ES-I3 (cell line): Measurements from ENCODE around the gene CCNY.

Source experiments
- H3K36me3 ChIP-seq: 2 replicates; pipeline ENCODE4 v1.6.1; 2013; ENCODE audit warnings: mild to moderate bottlenecking, low read length, control low read depth, moderate library complexity; ENCODE audit not compliant: insufficient read depth
- H3K4me1 ChIP-seq: 2 replicates; pipeline ENCODE4 v1.6.1; 2013; ENCODE audit warnings: mild to moderate bottlenecking, control low read depth, low read length; ENCODE audit not compliant: insufficient read depth
- H3K9ac ChIP-seq: 2 replicates; pipeline ENCODE4 v1.6.1; 2013; ENCODE audit warnings: low read depth, mild to moderate bottlenecking, low read length, moderate library complexity
- H3K9me3 ChIP-seq: 2 replicates; pipeline ENCODE4 v1.6.1; 2013; ENCODE audit warnings: mild to moderate bottlenecking, low read length, moderate library complexity; ENCODE audit not compliant: control insufficient read depth, insufficient read depth

The CCNY gene

DNA sequence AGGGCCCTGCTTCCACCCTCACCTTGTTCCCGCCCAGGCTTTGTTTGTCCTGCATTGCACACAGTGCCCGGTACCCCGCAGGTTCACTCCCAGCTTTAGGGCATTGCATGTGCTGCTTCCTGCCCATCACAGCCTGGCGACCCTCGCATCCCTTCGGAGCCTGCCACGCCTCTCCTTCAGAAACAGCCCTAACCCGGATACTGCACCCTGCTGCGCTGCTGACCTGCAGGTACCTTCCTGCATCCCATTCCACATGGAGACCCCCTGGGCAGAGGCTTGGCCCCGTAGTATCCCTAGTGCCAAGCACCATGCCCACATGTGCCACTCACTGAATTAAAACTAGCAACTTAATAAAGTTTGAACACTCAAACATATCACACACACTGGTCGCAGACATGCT lies 249.0 kb downstream of the CCNY start:
- H3K4me1 ChIP-seq = no peaks in the 10 kb centered on the region
- H3K9me3 ChIP-seq = no peaks in the 10 kb centered on the region
- H3K9ac ChIP-seq = no peak overlapping the region
- H3K36me3 ChIP-seq = no peaks in the 10 kb centered on the region

DNA sequence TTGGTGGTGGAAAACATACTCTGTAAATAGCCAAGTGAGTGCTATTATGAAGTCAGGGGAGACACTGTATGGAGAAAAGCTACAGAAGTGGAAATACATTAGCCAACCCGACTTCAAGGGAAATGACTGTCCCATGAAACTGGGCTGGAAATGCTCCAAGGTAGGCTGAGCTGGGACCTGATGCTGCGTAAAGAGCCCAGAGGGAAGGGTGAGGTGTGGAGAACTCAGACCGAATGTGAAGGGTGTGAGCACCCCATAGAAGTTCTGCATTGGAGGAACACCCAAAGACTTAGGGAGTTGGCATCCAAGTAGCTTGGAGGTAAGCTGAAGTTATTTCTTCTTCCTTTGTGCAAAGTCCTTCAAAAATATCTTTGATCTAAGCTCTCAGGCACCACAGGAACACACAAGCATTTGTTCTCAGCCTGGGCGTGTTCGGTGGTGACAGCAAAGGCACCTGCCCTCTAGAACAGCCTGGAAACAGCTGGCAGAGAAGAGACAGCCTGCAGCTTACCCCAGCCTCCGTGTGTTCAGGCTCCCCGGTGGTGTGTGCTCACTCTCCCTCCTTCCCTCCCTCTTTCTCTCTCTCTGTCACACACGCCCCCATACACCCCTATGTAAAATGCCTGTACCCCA lies 249.7 kb downstream of the CCNY start:
- no peaks in the 10 kb centered on the region; the same call in 1 of the 2 replicates for H3K9me3 ChIP-seq
- H3K4me1 ChIP-seq = no peaks in the 10 kb centered on the region
- no peaks in the 10 kb centered on the region for H3K36me3 ChIP-seq
- H3K9ac ChIP-seq = no peak overlapping the region

DNA sequence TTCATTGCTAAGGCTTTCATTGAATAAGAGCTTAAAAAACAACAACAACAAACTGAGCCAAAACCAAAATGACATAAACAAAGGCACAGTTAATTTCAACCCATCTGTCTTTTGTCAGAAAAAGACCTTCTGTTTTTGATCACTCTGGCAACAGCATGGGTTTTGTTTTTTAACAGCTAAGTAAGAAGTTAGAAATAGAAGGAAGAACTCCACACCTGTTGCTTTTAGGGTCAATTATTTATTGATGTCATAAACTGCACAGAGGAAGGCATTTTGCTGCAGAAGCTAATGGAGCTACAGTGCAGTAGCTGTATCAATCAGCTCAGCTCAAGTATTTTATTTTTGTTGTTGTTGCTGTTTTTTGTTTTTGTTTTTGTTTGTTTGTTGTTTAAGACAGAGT lies 252.5 kb downstream of the CCNY start:
- H3K9me3 ChIP-seq = peaks cover 2% of the 10 kb centered on the region
- H3K9ac ChIP-seq = no peak overlapping the region
- no peaks in the 10 kb centered on the region for H3K36me3 ChIP-seq
- H3K4me1 ChIP-seq = 0 out of 2 replicates have a peak, but pooled peaks cover 3% of the 10 kb centered on the region

DNA sequence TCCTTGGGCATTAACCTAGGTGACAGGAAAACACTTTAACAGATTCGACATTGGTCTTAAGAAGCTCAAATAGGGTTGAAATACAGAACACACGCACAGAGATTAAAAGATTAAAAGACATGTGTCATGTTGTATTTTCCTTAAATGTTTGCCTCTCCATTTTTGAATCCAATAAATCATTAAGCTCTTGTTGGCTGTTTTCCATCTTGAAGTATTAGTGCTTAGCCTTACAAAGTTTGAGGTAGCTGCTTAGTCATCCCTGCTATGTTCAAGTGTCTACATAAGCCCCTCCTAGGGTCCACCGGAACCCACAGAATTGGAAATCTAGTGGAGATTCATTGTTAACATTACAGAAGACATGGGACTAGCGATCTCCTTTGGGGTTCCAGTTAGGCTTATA lies 256.1 kb downstream of the CCNY start:
- peaks cover 2% of the 10 kb centered on the region for H3K9me3 ChIP-seq
- no peaks in the 10 kb centered on the region for H3K36me3 ChIP-seq
- H3K4me1 ChIP-seq = peaks cover 14% of the 10 kb centered on the region
- no peak overlapping the region for H3K9ac ChIP-seq

DNA sequence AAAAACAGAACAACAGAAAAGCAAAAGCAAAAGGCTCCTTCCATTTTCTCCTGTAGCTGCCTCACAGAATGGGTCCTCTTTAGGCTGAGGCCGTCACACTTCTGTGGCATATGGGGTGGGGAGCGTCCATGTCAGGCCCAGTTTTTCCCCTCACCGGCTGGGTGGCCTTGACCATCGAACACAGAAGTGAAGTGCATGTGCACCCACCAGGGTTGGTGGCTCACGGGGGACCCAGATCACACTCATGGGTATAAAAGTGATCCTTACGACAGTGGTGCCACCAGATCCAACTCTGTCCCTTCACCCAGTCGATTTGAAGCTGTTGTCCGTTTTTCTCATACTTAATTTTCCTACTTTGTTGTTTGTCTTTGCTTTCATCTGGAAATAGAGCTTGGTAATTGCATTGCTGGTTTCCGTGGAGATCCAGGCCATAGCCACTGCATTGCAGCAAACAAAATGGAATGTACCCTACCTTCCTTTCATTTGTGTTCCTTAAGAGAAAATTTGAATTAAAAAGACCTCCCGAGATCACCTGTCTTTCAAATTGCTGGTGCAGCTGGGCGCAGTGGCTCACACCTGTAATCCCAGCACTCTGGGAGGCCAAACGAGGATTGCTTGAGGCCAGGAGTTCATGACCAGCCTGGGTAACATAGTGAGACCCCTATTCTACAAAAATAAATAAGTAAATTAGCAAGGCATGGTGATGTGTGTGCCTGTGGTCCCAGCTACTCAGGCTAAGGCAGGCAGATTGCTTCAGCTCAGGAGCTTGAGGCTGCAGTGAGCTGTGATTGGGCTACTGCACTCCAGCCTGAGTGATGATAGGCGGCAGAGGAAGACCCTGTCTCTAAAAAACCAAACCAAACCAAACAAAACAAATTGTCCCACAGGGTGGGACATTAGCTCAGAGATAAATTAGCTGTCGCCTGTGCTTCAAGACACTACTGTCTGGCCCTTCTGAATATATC lies 258.1 kb downstream of the CCNY start:
- Histone ChIP-seq H3K4me1 (peaks cover 14% of the 10 kb centered on the region), H3K9me3 (peaks cover 2% of the 10 kb centered on the region), H3K36me3 (no peaks in the 10 kb centered on the region), H3K9ac (no peak overlapping the region; the same call in none of the 2 replicates)

DNA sequence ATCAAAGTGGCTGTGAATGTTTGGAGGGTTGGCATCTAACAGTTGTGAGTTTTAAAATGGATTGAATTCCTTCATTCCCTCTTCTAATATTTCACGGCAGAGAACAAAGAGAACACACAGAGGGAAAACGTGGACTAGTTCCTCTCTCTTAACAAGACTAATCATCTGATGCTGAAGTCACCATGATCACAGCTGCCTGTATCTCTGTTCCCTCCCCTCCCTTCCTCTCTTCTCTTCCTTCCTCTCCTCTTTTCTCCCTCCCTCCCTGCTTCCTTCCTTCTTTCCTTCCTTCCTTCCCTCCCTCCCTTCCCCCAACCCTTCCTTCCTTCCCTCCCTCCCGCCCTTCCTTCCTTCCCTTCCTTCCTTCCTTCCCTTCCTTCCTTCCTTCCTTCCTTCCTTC lies 258.8 kb downstream of the CCNY start:
- Histone ChIP-seq H3K4me1 (peaks cover 14% of the 10 kb centered on the region), H3K9ac (no peak overlapping the region), H3K36me3 (no peaks in the 10 kb centered on the region), H3K9me3 (peaks cover 2% of the 10 kb centered on the region)

DNA sequence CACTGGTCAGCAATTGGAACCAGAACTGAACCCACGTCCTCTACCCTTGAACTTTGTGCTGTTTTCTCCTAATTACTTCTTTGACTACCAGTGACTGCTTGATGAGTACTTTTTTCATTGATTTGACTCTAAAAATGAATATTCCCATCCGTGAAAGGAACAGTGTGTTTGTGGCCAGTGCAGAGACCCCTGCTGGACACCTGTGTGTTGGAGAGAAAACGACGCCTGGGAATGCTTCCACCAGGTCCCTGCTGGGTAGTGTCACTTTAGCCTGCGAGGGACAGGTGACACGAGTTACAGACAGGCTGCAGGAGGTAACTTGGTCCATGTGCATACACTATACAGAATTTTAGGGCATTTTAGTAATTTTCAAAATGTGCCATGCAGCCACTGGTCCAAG lies 262.1 kb downstream of the CCNY start:
- Histone ChIP-seq H3K4me1 (peaks cover 14% of the 10 kb centered on the region), H3K9me3 (peaks cover under 1% of the 10 kb centered on the region; the same call in 1 of the 2 replicates), H3K9ac (no peak overlapping the region), H3K36me3 (no peaks in the 10 kb centered on the region)

DNA sequence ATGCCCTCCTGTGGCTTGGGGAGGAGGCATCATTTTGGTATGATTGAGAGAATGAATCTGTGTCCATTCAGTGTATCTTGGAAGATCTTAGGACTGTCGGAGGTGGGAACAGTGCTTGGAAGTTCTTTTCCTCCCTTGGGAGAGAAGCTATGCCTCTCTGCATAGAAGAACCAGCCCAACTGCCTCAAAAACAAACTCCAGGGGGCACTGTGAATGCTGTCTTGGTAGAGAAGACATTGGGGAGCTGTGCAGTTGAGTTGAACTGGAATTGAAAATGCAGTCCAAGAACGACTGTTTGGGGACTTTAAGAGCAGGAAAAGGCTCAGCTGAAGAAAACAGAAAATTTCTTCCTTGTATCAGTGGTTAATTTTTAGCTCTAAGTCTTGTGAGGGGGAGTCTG lies 263.9 kb downstream of the CCNY start:
- no peaks in the 10 kb centered on the region for H3K9me3 ChIP-seq
- H3K4me1 ChIP-seq = no peaks in the 10 kb centered on the region
- H3K36me3 ChIP-seq = no peaks in the 10 kb centered on the region
- no peak overlapping the region for H3K9ac ChIP-seq

DNA sequence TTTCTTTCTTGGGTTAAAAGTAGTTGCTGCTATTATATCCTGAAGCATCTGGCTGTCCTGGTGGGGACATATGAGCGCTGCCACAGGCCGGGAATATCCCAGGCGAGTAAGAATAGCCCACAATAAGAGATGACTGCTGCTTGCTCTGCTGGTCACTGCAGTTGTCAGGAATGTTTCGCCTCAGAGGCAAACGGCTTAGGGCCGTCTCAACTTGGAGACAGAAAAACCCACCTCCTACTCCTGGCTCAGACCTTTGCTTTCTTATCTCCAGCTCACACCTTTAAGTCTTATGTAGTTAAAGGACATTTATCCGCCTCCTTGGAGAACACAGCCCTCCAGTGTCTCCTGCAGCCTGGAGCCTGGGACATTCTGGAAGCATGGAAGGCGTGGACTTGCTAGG lies 268.9 kb downstream of the CCNY start, which contains the start of gene GJD4:
TSS of gene GJD4 (plus strand) at position 151 of the 400 bp plus-strand sequence. CDS start at position 378, 227 bp downstream.
- no peak within 1 kb of the TSS for H3K9ac ChIP-seq
- no peaks in the 10 kb centered on the region for H3K9me3 ChIP-seq
- no peaks in the 10 kb centered on the region for H3K36me3 ChIP-seq
- H3K4me1 ChIP-seq = no peaks in the 10 kb centered on the region

DNA sequence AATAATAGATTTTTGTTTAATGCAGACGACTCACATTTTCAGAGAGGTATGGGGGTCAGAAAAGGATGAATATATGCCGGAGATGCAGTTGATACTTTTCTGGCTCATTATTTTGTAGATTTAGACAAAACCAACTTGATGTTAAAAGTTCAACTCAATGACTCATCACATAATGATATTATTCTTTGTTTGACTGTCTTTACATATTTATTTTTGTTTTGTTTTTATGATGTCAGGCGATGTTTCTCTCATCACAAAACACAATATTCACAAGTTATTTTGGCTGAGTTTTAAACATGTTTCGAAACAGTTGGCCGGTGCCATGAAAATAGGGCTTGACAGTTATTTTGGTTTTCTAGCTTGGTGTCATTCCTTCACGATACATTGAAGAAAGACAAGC lies 270.1 kb downstream of the CCNY start:
- Histone ChIP-seq H3K9ac (no peak overlapping the region), H3K36me3 (no peaks in the 10 kb centered on the region), H3K4me1 (no peaks in the 10 kb centered on the region), H3K9me3 (no peaks in the 10 kb centered on the region)

DNA sequence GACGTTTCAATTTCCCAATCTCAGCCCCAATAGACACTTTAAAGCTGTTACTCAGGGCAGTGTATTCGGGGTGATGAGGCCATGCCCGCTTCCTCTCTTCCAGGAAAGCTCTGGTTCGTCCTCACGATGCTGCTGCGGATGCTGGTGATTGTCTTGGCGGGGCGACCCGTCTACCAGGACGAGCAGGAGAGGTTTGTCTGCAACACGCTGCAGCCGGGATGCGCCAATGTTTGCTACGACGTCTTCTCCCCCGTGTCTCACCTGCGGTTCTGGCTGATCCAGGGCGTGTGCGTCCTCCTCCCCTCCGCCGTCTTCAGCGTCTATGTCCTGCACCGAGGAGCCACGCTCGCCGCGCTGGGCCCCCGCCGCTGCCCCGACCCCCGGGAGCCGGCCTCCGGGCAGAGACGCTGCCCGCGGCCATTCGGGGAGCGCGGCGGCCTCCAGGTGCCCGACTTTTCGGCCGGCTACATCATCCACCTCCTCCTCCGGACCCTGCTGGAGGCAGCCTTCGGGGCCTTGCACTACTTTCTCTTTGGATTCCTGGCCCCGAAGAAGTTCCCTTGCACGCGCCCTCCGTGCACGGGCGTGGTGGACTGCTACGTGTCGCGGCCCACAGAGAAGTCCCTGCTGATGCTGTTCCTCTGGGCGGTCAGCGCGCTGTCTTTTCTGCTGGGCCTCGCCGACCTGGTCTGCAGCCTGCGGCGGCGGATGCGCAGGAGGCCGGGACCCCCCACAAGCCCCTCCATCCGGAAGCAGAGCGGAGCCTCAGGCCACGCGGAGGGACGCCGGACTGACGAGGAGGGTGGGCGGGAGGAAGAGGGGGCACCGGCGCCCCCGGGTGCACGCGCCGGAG lies 271.4 kb downstream of the CCNY start:
- no peaks in the 10 kb centered on the region for H3K36me3 ChIP-seq
- H3K4me1 ChIP-seq = no peaks in the 10 kb centered on the region
- H3K9ac ChIP-seq = no peak overlapping the region; the same call in 1 of the 2 replicates
- no peaks in the 10 kb centered on the region for H3K9me3 ChIP-seq

DNA sequence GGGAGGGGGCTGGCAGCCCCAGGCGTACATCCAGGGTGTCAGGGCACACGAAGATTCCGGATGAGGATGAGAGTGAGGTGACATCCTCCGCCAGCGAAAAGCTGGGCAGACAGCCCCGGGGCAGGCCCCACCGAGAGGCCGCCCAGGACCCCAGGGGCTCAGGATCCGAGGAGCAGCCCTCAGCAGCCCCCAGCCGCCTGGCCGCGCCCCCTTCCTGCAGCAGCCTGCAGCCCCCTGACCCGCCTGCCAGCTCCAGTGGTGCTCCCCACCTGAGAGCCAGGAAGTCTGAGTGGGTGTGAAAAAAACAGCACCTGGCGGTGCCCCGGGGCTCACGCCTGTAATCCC lies 272.0 kb downstream of the CCNY start:
- Histone ChIP-seq H3K36me3 (no peaks in the 10 kb centered on the region), H3K9me3 (no peaks in the 10 kb centered on the region), H3K4me1 (no peaks in the 10 kb centered on the region), H3K9ac (no peak overlapping the region)

DNA sequence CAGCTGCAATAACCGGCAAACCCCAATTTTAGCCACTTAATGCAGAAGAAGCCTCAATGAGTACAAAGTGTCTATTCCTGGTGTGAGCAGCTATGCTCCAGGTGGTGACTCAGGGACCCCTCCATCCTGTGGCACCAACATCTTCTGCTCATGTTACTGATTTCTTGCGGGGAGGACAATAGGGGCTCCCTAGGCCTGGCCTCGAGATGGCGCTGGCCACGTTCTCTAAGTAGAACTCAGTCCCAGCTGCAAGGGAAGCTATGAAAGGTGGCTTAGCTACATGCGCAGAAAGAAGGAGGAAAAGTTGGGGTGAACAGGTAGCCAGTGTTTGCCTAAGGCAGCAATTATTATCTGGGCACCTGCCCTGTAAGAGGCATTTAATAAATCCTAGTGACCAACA lies 275.4 kb downstream of the CCNY start:
- H3K36me3 ChIP-seq = no peaks in the 10 kb centered on the region
- H3K9me3 ChIP-seq = no peaks in the 10 kb centered on the region
- no peaks in the 10 kb centered on the region for H3K4me1 ChIP-seq
- H3K9ac ChIP-seq = no peak overlapping the region

DNA sequence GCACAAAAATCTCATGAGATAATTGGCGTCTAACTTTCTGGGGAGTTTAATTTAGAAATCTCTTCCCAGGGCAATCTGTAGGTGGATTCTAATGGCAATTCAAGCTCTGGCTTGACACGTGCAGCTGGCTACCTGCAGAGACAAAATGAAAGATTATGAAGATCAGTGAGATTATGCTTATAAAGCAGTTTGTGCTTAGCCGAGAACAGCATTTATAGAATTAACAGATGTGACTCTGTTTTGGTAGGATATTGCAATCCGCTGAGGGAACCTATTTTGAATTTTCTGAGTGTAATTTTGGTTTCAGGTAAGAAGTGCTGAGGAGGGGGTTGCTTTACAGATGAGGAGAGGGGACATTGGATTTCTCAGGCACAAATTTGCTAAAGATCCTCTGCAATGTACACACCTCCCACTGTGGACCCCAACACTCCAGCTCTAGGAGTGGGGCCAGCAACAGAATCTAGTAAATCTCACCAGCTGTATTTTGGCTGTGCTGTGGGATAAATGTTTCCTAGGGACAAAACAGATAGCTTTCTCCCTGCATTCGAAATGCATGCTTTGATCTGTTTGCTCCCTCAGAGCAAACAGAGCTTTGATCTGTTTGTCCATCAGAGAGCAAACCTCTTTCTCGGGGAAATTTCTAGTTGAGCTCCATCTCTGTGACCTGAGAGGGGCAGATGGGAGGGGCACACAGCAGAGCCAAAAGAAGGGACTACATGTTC lies 276.2 kb downstream of the CCNY start:
- Histone ChIP-seq H3K4me1 (no peaks in the 10 kb centered on the region), H3K9ac (no peak overlapping the region), H3K36me3 (no peaks in the 10 kb centered on the region), H3K9me3 (no peaks in the 10 kb centered on the region)
